ENCODE measurements around the gene ELFN1.

DNA sequence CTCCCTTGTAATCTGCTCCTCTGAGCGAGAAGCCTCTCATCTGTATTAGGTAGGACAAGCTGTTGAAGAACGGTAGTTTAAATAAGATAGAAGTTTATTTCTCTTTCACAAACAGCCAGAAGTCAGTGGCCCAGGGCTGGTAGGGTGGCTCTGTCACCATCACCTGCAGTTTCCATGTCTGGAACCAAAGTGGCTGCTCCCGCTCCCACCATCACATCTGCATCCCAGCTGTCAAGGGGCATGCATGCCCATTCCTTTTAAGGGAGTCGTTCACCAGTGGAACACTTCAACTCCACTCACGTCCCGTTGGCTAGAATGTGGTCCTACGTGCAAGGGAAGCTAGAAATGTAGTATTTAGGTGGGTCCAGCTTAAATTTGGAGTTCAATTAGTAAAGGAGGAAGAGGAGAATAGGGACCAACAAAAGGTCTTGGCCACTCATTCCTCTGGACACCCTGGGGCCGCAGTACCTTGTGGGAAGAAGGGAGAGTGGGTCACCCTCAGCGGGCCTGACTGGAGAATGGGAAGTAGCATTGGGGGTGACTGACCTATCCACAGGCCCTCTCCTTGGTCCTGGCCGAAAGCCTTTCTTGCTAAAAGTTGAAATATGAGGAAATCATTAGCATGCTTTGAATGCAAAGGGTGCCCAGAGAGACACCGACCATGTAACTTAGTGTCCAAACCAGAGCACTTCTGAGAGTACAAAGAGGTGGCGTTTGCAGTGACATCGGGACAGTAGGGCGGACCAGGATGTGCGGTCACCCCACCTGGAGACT, 48.0 kb downstream of the ELFN1 start:
- TF ChIP-seq POLR2A (IDR thresholded peaks at IDR 0.05) (no peak), POLR2AphosphoS5 (IDR thresholded peaks at IDR 0.05) (no peak), EP300 (IDR thresholded peaks at IDR 0.05) (no peak)
- TF ChIP-seq, protein P1, sequence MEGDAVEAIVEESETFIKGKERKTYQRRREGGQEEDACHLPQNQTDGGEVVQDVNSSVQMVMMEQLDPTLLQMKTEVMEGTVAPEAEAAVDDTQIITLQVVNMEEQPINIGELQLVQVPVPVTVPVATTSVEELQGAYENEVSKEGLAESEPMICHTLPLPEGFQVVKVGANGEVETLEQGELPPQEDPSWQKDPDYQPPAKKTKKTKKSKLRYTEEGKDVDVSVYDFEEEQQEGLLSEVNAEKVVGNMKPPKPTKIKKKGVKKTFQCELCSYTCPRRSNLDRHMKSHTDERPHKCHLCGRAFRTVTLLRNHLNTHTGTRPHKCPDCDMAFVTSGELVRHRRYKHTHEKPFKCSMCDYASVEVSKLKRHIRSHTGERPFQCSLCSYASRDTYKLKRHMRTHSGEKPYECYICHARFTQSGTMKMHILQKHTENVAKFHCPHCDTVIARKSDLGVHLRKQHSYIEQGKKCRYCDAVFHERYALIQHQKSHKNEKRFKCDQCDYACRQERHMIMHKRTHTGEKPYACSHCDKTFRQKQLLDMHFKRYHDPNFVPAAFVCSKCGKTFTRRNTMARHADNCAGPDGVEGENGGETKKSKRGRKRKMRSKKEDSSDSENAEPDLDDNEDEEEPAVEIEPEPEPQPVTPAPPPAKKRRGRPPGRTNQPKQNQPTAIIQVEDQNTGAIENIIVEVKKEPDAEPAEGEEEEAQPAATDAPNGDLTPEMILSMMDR (IDR thresholded peaks at IDR 0.05) = no peak
